HepG2 (cell line): Measurements from ENCODE around the gene AFTPH.

Source experiments
- CBX1 ChIP-seq: IDR thresholded peaks from one replicate; pipeline ENCODE4 v1.6.1; 2016; ENCODE audit warnings: antibody characterized with exemption, low read depth
- CEBPB ChIP-seq: IDR thresholded peaks from 2 replicates; pipeline ENCODE4 v1.6.1; 2011; ENCODE audit warnings: low read depth, low read length, improper control_type of control experiment, borderline replicate concordance
- CTCF ChIP-seq: sonication (generic); formaldehyde crosslinking; IDR thresholded peaks from 2 replicates; pipeline ENCODE4 v1.5.0; 2020; ENCODE audit warnings: mild to moderate bottlenecking, missing genetic modification reagents, moderate library complexity
- POLR2A ChIP-seq, 2 experiments: IDR thresholded peaks; 2 replicates each; pipeline ENCODE4 v1.6.1; 2011; ENCODE audit warnings: low read depth in 2 of 2, low read length in 2 of 2, mild to moderate bottlenecking in 1 of 2, moderate library complexity in 1 of 2; ENCODE audit not compliant: insufficient read depth in 1 of 2
- REL ChIP-seq: sonication (generic); formaldehyde crosslinking; conservative IDR thresholded peaks from 2 replicates; pipeline ENCODE4 v1.8.0; 2022; ENCODE audit warnings: mild to moderate bottlenecking, missing genetic modification reagents, moderate library complexity
- SMC3 ChIP-seq: IDR thresholded peaks from 2 replicates; pipeline ENCODE4 v1.6.1; 2011; ENCODE audit warnings: low read length, improper control_type of control experiment
- ZNF280D ChIP-seq: sonication (generic); formaldehyde crosslinking; IDR thresholded peaks from 2 replicates; pipeline ENCODE4 v1.5.1; 2020; ENCODE audit warnings: mild to moderate bottlenecking, missing genetic modification reagents
- ZNF619 ChIP-seq: sonication (generic); formaldehyde crosslinking; IDR thresholded peaks from 2 replicates; pipeline ENCODE4 v1.4.0; 2020; ENCODE audit warnings: mild to moderate bottlenecking, missing genetic modification reagents

GRCh38 chr2:64593035-64593655 lies 69.0 kb downstream of the AFTPH start:
- no peak for TF ChIP-seq POLR2A (IDR thresholded peaks at IDR 0.05; ENCODE audit: insufficient read depth in 1 of 2, low read depth in 2 of 2, low read length in 2 of 2)
- no peak for TF ChIP-seq CEBPB
- TF ChIP-seq ZNF619 (CRISPR knock-in tag): no peak
- no peak for TF ChIP-seq CTCF (CRISPR knock-in tag)
- TF ChIP-seq ZNF280D (CRISPR knock-in tag): no peak
- TF ChIP-seq CBX1: no peak
- TF ChIP-seq SMC3: no peak
- TF ChIP-seq REL (CRISPR knock-in tag): no peak
